Spleen (tissue), 7 donors: ENCODE results near the gene PTRH1.

Experiments
- CTCF ChIP-seq, 11 experiments: fragments of 200-600 bp in 7 of 11; fragments of 450-650 bp in 4 of 11; sonication (generic) in 4 of 11; IDR thresholded peaks in 8 of 11; conservative IDR thresholded peaks in 3 of 11; 1 replicate in 7 of 11; 2 replicates in 4 of 11; pipeline versions ENCODE4 v1.4.0 to v1.8.0; 2016 to 2021; ENCODE audit warnings: antibody characterized with exemption in 11 of 11, inconsistent platforms in 4 of 11, mild to moderate bottlenecking in 1 of 11
- POLR2AphosphoS5 ChIP-seq, 3 donors: sonication (generic); formaldehyde crosslinking; IDR thresholded peaks; one replicate each; pipeline ENCODE4 v1.5.1; 2017; ENCODE audit warnings: antibody characterized with exemption in 3 of 3
- donor health status: DM: no; HTN: no; CAD: no; lungs with moderate emphysema.
- donor health status: DM: no; HTN: no; CAD: no.
- donor health status: DM: no; HTN: no; CAD: no.

GRCh38 chr9:127683723-127684122 is 31.7 kb downstream of the PTRH1 start:
- TF ChIP-seq POLR2AphosphoS5 (IDR thresholded peaks at IDR 0.05) (no peak), CTCF (IDR thresholded peaks at IDR 0.05 in 8 of 11, conservative IDR thresholded peaks at IDR 0.05 in 3 of 11) (no peak)
